Effector memory CD8-positive, alpha-beta T cell (primary cell): ENCODE measurements around the gene NAT16.
"Not testable (repeated sequence)": the region's sequence is repeated elsewhere in the genome, so short reads cannot be mapped to it uniquely, and the experiment has no call there.

ENCODE experiments used
- ATAC-seq: fragments of 150-1000 bp; cut with Tn5 transposase; replicated peaks from 2 replicates; pipeline ENCODE4 v1.10.0; 2021; ENCODE audit warnings: mild to moderate bottlenecking, moderate library complexity
- DNase-seq, 3 experiments: peaks; one replicate each; pipeline ENCODE4 v3.0.0; 2021
- H3K27ac Mint-ChIP-seq, 2 donors: one replicate each; pipeline ENCODE4 v1.8.0; 2022; ENCODE audit warnings: mild to moderate bottlenecking in 2 of 2, mixed read lengths in 2 of 2, moderate library complexity in 2 of 2
- H3K27me3 Mint-ChIP-seq, 2 donors: one replicate each; pipeline ENCODE4 v1.8.0; 2022; ENCODE audit warnings: mixed read lengths in 2 of 2
- H3K36me3 Mint-ChIP-seq: one replicate; pipeline ENCODE4 v1.8.0; 2022; ENCODE audit warnings: mild to moderate bottlenecking, moderate library complexity, mixed read lengths; ENCODE audit not compliant: insufficient read depth
- H3K4me1 Mint-ChIP-seq, 2 donors: one replicate each; pipeline ENCODE4 v1.8.0; 2022; ENCODE audit warnings: low read depth in 2 of 2, mixed read lengths in 2 of 2
- H3K4me3 Mint-ChIP-seq, 2 donors: one replicate each; pipeline ENCODE4 v1.8.0; 2022; ENCODE audit warnings: mild to moderate bottlenecking in 2 of 2, mixed read lengths in 2 of 2, moderate library complexity in 2 of 2
- H3K9me3 Mint-ChIP-seq, 2 donors: one replicate each; pipeline ENCODE4 v1.8.0; 2022; ENCODE audit warnings: mixed read lengths in 2 of 2

The NAT16 gene

DNA sequence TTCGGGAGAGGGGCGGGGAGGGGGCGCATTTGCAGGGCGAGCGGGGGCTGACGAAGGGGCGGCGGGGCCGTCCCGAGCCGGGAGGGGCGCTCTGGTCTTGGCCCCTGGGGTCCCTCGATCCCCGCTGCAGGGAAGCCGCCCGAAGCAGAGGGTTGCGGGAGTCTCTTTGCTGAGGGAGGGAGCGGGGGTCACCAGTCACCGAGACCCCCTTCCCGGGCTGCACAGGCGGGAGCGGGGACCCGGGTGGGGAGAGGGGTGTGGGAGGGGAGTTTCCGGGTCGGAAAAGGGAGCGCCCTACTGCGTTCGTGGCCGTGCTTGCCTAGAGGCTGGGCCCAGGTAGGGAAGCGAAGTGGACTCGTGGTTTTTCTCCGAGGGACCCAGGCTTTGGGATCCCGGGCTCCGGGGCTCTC, 25.4 kb downstream of the NAT16 start:
- Mint-ChIP-seq H3K4me3 (peak overlapping the region; percentile 72 to 84), H3K4me1 (peaks cover 12 to 14% of the 10 kb centered on the region in 2 donors), H3K9me3 (no peaks in the 10 kb centered on the region), H3K27me3 (peaks cover 3 to 5% of the 10 kb centered on the region in 2 donors), H3K27ac (peak overlapping the region; percentile 61 to 87), H3K36me3 (peaks cover 11% of the 10 kb centered on the region)
- no peak for DNase-seq
- ATAC-seq, result peak; percentile 18

DNA sequence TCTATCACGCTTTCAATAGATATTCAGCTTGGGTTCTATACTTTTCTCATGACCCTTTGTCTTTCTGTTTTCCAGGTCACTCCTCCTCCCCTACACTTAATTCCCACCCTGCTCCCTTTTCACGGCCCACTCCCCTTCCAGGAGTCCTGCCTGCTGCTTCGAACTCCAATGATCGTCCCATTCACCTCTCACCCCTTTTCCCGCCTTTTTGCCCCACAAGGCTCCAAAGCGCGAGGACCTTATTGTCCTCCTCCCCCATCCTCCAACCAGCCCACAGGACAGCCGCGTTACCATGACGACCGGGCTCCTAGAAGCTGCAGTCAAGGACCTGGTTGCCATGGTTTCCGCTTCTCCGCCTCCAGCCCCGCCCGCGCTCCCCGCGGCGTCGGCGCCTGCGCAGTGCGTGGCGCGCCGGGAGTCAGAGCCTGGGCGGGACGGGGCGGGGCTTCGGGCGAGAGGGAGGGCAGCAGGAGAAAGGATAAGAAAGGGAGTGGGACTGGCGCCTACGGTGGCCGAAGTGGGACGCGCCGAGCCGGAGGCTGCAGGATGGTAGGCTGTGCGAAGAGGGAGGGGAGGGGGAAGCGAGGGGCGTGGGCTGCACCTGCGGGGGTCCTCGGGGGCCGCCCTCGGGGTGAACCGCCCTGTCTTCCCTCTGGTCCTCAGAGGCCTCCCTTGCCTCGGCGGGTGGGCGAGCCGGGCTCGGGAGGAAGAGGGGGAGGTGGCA, 26.0 kb downstream of the NAT16 start, which contains the start of gene AP1S1:
TSS of gene AP1S1 (plus strand) at position 508 of the 724 bp plus-strand sequence. CDS start at position 547, 39 bp downstream.
- Mint-ChIP-seq H3K4me3 (peak within 1 kb of the TSS; percentile 72 to 84), H3K27me3 (peaks cover 9 to 10% of the 10 kb centered on the region in 2 donors), H3K27ac (peak within 1 kb of the TSS; percentile 87 to 91), H3K36me3 (peaks cover 11% of the 10 kb centered on the region), H3K4me1 (peaks cover 12 to 14% of the 10 kb centered on the region in 2 donors), H3K9me3 (no peaks in the 10 kb centered on the region)
- DNase-seq, result peak; percentile 78 to 87 (median 85)
- ATAC-seq, result peak; percentile 91

DNA sequence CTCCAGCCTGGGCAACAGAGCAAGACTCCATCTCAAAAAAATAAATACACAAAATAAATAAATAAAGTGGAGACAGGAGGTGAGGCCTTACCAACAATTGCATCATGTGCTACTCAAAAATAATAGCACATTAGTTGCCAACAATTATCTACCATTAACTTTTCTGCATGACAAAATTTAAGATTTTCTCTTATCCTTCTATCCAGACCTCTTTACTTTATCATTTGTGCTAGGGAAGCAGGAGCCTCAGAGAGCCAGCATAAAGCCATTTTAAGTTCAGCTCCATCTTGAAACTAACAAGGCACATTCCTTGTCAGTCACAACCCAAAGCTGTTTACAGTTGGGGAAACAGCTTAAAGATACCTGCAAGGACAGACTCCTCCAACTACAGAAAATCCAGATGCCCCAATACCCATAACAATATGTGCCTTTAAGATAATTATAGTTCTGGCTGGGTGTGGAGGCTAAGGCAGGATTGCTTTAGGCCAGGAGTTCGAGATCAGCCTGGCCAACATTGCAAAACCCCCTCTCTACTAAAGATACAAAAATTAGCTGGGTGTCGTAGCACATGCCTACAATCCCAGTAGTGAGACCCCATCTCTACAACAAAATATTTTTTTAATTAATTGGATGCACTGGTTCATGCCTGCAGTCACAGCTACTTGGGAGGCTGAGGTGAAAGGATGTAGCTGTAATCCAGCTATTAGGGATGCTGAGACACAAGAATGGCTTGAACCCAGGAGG, 28.0 kb downstream of the NAT16 start:
- Mint-ChIP-seq H3K27ac (no peak overlapping the region), H3K4me1 (peaks cover 14 to 16% of the 10 kb centered on the region in 2 donors), H3K4me3 (no peak overlapping the region), H3K9me3 (no peaks in the 10 kb centered on the region), H3K36me3 (peaks cover 11% of the 10 kb centered on the region), H3K27me3 (peaks cover 18 to 25% of the 10 kb centered on the region in 2 donors)
- DNase-seq, result no peak
- ATAC-seq, result no peak

DNA sequence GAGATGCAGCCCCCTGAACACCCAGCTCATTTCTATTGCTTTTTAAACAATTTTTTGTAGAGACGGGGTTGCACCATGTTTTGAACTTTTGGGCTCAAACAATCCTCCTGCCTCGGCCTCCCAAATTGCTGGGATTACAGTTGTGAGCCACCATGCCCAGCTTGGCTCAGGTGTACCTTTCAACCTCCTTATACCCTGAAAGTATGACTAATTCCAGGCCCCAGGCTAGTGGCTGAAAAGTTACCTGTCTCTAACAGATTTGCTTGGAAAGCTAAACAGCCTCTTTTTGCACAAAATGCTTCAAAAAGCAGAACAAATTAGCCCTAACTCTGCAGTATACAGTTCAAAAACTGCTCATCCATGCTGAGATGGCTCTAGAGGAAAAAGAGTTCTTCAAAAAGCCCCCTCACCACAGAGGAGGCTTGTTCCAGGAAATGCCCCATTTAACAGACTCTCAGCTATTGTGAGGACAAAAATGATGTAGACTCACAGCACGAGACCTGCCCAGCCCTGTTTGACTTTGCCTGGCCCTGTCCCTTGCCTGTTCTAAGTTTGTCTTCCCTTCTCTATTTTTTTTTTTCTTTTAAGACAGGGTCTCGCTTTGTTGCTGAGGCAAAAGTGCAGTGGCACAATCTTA, 39.2 kb downstream of the NAT16 start:
- DNase-seq (no peak), ATAC-seq (peak; percentile 30)
- no peak overlapping the region for H3K27ac Mint-ChIP-seq
- H3K4me1 Mint-ChIP-seq, result peaks cover 17 to 26% of the 10 kb centered on the region in 2 donors
- peaks cover 7% of the 10 kb centered on the region for H3K36me3 Mint-ChIP-seq
- peaks cover 24 to 34% of the 10 kb centered on the region in 2 donors for H3K27me3 Mint-ChIP-seq
- no peak overlapping the region for H3K4me3 Mint-ChIP-seq
- no peaks in the 10 kb centered on the region for H3K9me3 Mint-ChIP-seq

DNA sequence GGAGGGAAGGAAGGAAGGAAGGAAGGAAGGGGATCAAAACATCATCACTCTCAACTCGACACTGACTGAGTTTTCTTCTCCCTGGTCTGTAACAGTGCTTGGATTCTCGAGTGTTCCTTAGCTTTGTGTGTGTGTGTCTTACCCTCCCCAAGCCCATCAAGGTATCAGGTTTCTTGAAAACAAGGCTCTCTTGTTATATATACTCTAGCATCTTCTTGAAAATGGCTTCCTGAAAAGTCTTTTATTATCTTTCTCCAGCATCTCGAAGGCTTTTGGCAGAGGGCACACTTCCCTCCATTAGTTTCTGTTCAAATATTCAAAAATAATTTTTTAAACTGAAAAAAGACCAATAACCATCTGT, 39.8 kb downstream of the NAT16 start:
- Mint-ChIP-seq H3K9me3 (no peaks in the 10 kb centered on the region), H3K36me3 (peaks cover 7% of the 10 kb centered on the region), H3K4me3 (no peak overlapping the region), H3K27me3 (peaks cover 22 to 34% of the 10 kb centered on the region in 2 donors), H3K27ac (peak overlapping the region in 1 of 2 donors; percentile 42), H3K4me1 (peaks cover 17 to 26% of the 10 kb centered on the region in 2 donors)
- ATAC-seq, result no peak
- no peak for DNase-seq

DNA sequence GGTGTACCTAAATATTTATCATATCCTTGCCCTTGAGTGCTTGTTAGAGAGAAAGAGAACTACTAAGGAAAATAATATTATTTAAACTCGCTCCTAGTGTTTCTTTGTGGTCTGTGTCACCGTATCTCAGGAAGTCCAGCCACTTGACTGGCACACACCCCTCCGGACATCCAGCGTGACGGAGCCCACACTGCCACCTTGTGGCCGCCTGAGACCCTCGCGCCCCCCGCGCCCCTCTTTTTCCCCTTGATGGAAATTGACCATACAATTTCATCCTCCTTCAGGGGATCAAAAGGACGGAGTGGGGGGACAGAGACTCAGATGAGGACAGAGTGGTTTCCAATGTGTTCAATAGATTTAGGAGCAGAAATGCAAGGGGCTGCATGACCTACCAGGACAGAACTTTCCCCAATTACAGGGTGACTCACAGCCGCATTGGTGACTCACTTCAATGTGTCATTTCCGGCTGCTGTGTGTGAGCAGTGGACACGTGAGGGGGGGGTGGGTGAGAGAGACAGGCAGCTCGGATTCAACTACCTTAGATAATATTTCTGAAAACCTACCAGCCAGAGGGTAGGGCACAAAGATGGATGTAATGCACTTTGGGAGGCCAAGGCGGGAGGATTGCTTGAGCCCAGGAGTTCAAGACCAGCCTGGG, 41.8 kb downstream of the NAT16 start:
- Mint-ChIP-seq H3K4me1 (peaks cover 14 to 26% of the 10 kb centered on the region in 2 donors), H3K4me3 (peak overlapping the region; percentile 49 to 61), H3K9me3 (no peaks in the 10 kb centered on the region), H3K27me3 (peaks cover 21 to 36% of the 10 kb centered on the region in 2 donors), H3K36me3 (peaks cover 7% of the 10 kb centered on the region), H3K27ac (peak overlapping the region; percentile 84 to 87)
- peak; percentile 60 to 67 (median 64) for DNase-seq
- peak; percentile 98 for ATAC-seq

DNA sequence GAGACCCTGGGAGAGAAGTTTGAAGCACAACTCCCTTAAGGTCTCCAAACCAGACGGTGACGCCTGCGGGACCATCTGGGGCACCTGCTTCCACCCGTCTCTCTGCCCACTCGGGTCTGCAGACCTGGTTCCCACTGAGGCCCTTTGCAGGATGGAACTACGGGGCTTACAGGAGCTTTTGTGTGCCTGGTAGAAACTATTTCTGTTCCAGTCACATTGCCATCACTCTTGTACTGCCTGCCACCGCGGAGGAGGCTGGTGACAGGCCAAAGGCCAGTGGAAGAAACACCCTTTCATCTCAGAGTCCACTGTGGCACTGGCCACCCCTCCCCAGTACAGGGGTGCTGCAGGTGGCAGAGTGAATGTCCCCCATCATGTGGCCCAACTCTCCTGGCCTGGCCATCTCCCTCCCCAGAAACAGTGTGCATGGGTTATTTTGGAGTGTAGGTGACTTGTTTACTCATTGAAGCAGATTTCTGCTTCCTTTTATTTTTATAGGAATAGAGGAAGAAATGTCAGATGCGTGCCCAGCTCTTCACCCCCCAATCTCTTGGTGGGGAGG, 42.4 kb downstream of the NAT16 start:
- Mint-ChIP-seq H3K27me3 (peaks cover 21 to 41% of the 10 kb centered on the region in 2 donors), H3K9me3 (no peaks in the 10 kb centered on the region), H3K27ac (peak overlapping the region; percentile 87 to 89), H3K36me3 (peaks cover 7% of the 10 kb centered on the region), H3K4me3 (peak overlapping the region; percentile 42 to 49), H3K4me1 (peaks cover 14 to 26% of the 10 kb centered on the region in 2 donors)
- DNase-seq, result no peak
- ATAC-seq, result no peak

DNA sequence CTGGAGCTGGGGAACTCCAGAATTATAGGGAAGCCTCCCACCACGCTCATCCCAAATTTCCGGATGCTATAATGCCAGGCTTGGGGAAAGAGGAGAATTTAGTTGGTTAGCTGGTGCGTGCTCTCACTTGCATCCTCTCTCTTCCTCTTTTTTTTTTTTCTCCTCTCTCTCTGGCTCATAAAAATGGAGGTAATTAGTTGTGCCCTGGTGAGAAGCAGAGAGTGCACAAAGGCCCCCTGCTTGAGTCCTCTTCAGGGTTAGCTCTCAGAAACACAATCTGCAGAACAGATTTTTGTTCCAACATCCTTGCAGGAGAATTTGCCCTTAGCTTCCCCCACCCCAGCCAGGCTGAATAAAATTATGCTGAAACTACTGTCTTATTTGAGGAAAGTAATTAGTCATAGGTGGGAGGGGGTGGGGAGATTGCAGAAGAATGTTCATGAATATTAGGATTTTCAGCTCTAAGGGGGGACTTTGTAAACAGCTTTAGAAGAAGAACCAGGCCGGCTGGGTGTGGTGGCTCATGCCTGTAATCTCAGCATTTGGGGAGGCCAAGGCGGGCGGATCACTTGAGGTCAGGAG, 45.6 kb downstream of the NAT16 start:
- Mint-ChIP-seq H3K4me1 (peaks cover 11 to 22% of the 10 kb centered on the region in 2 donors), H3K9me3 (no peaks in the 10 kb centered on the region), H3K4me3 (no peak overlapping the region), H3K36me3 (peaks cover 11% of the 10 kb centered on the region), H3K27me3 (peaks cover 32 to 69% of the 10 kb centered on the region in 2 donors), H3K27ac (peak overlapping the region in 1 of 2 donors; percentile 19)
- no peak for ATAC-seq
- DNase-seq, result no peak

DNA sequence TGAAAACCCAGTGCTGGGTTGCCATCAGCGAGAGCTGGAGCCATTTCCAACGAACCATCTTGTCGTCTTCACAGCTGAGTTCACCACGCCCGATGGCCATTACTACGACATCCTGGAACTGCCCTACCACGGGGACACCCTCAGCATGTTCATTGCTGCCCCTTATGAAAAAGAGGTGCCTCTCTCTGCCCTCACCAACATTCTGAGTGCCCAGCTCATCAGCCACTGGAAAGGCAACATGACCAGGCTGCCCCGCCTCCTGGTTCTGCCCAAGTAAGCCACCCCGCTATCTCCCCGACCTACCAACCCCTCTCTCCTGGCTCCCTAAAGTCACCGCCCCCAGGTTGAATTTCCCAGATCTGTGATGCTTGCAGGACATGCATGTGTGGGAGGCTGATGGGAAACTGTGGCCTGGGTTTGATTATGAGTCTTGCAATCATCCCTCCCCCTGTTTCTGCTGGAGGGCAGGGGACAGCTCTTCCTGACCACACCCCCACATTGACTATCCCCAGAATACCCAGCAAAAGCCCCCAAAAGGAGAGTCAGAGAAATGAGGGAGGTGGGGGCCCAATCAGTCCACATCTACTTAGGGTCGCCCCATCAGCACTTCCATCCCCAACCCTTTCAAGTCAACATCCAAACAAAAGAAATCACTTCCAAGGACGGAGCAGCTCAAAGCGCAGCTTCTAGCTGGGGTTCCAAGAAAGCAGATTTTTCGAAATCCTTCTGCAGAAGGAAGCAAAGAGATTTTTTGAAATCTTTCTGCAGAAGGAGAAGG, 46.3 kb downstream of the NAT16 start:
- no peaks in the 10 kb centered on the region for H3K9me3 Mint-ChIP-seq
- peaks cover 11% of the 10 kb centered on the region for H3K36me3 Mint-ChIP-seq
- no peak for DNase-seq
- no peak overlapping the region for H3K27ac Mint-ChIP-seq
- peaks cover 10 to 20% of the 10 kb centered on the region in 2 donors for H3K4me1 Mint-ChIP-seq
- H3K4me3 Mint-ChIP-seq, result no peak overlapping the region
- H3K27me3 Mint-ChIP-seq, result peaks cover 32 to 71% of the 10 kb centered on the region in 2 donors
- ATAC-seq, result no peak

DNA sequence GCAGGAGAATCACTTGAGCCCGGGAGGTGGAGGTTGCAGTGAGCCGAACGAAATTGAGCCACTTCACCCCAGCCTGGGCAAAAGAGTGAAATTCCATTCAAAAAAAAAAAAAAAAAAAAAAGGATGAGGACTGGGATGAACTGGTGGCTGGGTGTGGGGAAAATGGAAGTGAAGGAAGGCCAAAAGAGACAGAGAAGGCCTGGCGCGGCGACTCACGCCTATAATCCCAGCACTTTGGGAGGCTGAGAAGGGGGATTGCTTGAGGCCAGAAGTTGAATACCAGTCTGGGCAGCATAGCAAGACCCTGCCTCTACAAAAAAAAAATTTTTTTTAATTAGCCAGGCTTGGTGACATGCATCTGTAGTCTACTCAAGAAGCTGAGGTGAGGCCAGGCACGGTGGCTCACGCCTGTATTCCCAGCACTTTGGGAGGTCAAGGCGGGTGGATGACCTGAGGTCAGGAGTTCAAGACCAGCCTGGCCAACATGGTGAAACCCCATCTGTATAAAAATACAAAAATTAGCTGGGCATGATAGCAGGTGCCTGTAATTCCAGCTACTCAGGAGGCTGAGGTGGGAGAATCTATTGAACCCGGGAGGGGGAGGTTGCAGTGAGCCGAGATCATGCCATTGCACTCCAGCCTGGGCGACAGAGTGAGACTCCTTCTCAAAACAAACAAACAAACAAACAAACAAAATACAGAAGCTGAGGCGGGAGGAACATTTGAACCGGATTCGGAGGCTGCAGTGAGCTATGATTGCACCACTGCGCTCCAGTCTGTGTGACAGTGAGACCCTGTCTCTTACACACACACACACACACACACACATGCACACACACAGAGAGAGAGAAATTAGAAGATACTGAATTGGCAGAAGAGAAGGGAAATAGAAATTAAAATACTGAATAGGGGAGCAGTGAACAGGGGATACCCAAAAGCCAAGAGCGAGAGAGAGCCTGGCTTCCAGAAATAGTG, 47.2 kb downstream of the NAT16 start:
- H3K9me3 Mint-ChIP-seq, ATAC-seq, DNase-seq, H3K36me3 Mint-ChIP-seq, H3K4me3 Mint-ChIP-seq, H3K27ac Mint-ChIP-seq: not testable (repeated sequence)
- Mint-ChIP-seq H3K27me3 (peaks cover 32 to 71% of the 10 kb centered on the region in 2 donors), H3K4me1 (peaks cover 7 to 11% of the 10 kb centered on the region in 2 donors)

DNA sequence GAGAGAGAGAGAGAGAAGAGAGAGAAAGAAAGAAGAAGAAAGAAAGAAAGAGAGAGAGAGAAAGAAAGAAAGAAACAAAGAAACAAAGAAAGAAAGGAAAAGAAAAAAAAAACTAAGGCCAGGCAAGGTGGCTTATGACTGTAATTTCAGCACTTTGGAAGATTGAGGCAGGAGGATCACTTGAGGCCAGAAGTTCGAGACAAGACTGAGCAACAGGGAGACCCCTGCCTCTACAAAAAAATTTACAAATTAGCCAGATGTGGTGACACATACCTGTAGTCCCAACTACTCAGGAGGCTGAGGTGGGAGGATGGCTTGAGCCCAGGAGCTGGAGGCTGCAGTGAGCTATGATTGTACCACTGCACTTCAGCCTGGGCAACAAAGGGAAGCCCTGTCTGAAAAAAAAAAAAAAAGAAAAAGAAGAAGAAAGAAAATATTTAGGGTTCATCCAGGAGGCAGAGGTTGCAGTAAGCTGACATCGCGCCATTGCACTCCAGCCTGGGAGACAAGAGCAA, 50.4 kb downstream of the NAT16 start:
- Mint-ChIP-seq H3K9me3 (no peaks in the 10 kb centered on the region), H3K27ac (no peak overlapping the region), H3K4me3 (no peak overlapping the region), H3K36me3 (peaks cover 4% of the 10 kb centered on the region), H3K27me3 (peaks cover 44 to 76% of the 10 kb centered on the region in 2 donors), H3K4me1 (peaks cover 18 to 24% of the 10 kb centered on the region in 2 donors)
- DNase-seq (no peak), ATAC-seq (no peak)
